Vagina (tissue), 2 donors: Measurements from ENCODE around the gene SLC23A2. TPM values are rescaled to one million over a fixed set of nuclear protein-coding genes. Genes with fewer than 3 reads are reported as not detected.
A peak's percentile ranks its signal among the peaks of the same experiment; 100 is the strongest.

Experiments used
- DNase-seq, 2 donors: peaks; one replicate each; pipeline ENCODE4 v3.0.0-alpha.2; 2017; ENCODE audit errors: extremely low spot score in 2 of 2
- H3K27ac ChIP-seq: fragments of 200-600 bp; sonication (generic); one replicate; pipeline ENCODE4 v1.5.1; 2019
- H3K27me3 ChIP-seq: fragments of 200-600 bp; sonication (generic); one replicate; pipeline ENCODE4 v1.5.1; 2019
- H3K36me3 ChIP-seq, 2 donors: fragments of 200-600 bp; sonication (generic); one replicate each; pipeline ENCODE4 v1.5.1; 2017 to 2019
- H3K4me1 ChIP-seq: fragments of 200-600 bp; sonication (generic); one replicate; pipeline ENCODE4 v1.5.1; 2019
- H3K4me3 ChIP-seq, 2 donors: fragments of 200-600 bp; sonication (generic); 1 replicate in 1 of 2; 2 replicates in 1 of 2; pipeline ENCODE4 v1.5.1; 2016 to 2019
- H3K9me3 ChIP-seq: fragments of 200-600 bp; sonication (generic); one replicate; pipeline ENCODE4 v1.5.1; 2019
- POLR2A ChIP-seq, 2 donors: fragments of 450-650 bp; IDR thresholded peaks; one replicate each; pipeline ENCODE4 v1.6.1; 2017; ENCODE audit warnings: antibody characterized with exemption in 2 of 2, mild to moderate bottlenecking in 2 of 2, moderate library complexity in 2 of 2
- POLR2AphosphoS5 ChIP-seq, 2 donors: sonication (generic); formaldehyde crosslinking; IDR thresholded peaks; one replicate each; pipeline ENCODE4 v1.9.0; 2017; ENCODE audit warnings: antibody characterized with exemption in 2 of 2, mild to moderate bottlenecking in 2 of 2, low read depth in 1 of 2; ENCODE audit not compliant: insufficient read depth in 1 of 2
- intact Hi-C: fragments of 100-400 bp; cut with DNase I; formaldehyde crosslinking; loops from one replicate; pipeline ENCODE4 v1.15.1; 2023
- total RNA-seq: library from RNA; depleted of rRNA; stranded (reverse); fragments of >200 nt; gene quantifications from one replicate; pipeline ENCODE4 v1.2.3, GENCODE V29; 2016
- TF ChIP-seq, protein P1 (sequence below), 3 experiments: fragments of 450-650 bp in 2 of 3; fragments of 200-600 bp in 1 of 3; sonication (generic) in 1 of 3; IDR thresholded peaks; one replicate each; pipeline ENCODE4 v1.5.1; 2017 to 2019; ENCODE audit warnings: antibody characterized with exemption in 3 of 3, mild to moderate bottlenecking in 2 of 3, moderate library complexity in 2 of 3

The SLC23A2 gene
- total RNA-seq, 1 donor from 2014 or later: 14.7 TPM

DNA sequence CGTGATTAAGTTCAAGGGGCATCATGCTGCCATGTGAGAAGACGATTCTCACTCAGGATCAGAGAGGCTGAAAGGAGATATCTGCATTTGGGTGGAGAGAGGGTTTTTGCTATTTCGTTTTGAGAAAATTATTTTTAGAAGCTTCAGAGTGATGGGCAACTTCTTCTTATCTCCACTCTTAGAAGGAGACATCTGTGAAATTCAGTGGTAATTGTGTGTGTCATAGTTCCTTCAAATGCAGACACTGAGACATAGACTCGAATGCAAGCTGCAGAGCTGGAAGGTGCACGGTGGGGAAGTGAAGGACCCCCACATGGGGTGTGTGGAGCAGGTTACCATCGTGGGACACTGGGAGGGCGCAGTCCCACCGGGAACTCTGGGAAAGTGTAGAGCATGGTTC, 162.8 kb downstream of the SLC23A2 start:
- H3K27ac ChIP-seq: no peak overlapping the region
- H3K9me3 ChIP-seq: no peaks in the 10 kb centered on the region
- peaks cover 17% of the 10 kb centered on the region for H3K4me1 ChIP-seq
- intact Hi-C loops: no loop called here
- H3K4me3 ChIP-seq: no peak overlapping the region
- no peak for DNase-seq
- no peak for TF ChIP-seq POLR2A (IDR thresholded peaks at IDR 0.05)
- TF ChIP-seq, protein P1, sequence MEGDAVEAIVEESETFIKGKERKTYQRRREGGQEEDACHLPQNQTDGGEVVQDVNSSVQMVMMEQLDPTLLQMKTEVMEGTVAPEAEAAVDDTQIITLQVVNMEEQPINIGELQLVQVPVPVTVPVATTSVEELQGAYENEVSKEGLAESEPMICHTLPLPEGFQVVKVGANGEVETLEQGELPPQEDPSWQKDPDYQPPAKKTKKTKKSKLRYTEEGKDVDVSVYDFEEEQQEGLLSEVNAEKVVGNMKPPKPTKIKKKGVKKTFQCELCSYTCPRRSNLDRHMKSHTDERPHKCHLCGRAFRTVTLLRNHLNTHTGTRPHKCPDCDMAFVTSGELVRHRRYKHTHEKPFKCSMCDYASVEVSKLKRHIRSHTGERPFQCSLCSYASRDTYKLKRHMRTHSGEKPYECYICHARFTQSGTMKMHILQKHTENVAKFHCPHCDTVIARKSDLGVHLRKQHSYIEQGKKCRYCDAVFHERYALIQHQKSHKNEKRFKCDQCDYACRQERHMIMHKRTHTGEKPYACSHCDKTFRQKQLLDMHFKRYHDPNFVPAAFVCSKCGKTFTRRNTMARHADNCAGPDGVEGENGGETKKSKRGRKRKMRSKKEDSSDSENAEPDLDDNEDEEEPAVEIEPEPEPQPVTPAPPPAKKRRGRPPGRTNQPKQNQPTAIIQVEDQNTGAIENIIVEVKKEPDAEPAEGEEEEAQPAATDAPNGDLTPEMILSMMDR (IDR thresholded peaks at IDR 0.05): no peak
- TF ChIP-seq POLR2AphosphoS5 (IDR thresholded peaks at IDR 0.05; ENCODE audit: insufficient read depth in 1 of 2, low read depth in 1 of 2): no peak
- no peaks in the 10 kb centered on the region for H3K27me3 ChIP-seq
- H3K36me3 ChIP-seq: no peaks in the 10 kb centered on the region

DNA sequence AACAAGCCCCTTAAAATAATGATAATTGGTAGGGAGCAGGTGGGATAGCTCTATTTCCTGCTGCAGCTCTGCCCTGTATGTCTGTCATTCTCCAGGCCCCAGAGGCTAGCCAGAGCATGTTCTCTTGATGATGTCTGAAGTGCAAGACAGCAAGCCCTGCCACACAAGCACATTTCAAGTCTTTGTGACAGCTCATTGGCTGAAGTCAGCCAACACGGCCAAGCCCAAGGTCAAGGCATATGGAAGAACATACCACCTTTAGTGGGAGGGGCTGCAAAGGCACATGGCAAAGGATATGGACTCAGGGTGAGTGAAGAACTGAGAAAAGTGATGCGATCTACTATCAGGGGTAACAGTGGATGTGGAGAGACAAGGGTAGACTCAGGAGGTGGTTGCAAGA, 163.6 kb downstream of the SLC23A2 start:
- no peaks in the 10 kb centered on the region for H3K9me3 ChIP-seq
- intact Hi-C loops: no loop called here
- peaks cover 17% of the 10 kb centered on the region for H3K4me1 ChIP-seq
- no peaks in the 10 kb centered on the region for H3K36me3 ChIP-seq
- TF ChIP-seq, protein P1 (IDR thresholded peaks at IDR 0.05): no peak
- no peak for TF ChIP-seq POLR2A (IDR thresholded peaks at IDR 0.05)
- no peak for TF ChIP-seq POLR2AphosphoS5 (IDR thresholded peaks at IDR 0.05; ENCODE audit: insufficient read depth in 1 of 2, low read depth in 1 of 2)
- DNase-seq: peak in 1 of 2 donors; percentile 70
- no peak overlapping the region for H3K4me3 ChIP-seq
- no peaks in the 10 kb centered on the region for H3K27me3 ChIP-seq
- H3K27ac ChIP-seq: no peak overlapping the region

DNA sequence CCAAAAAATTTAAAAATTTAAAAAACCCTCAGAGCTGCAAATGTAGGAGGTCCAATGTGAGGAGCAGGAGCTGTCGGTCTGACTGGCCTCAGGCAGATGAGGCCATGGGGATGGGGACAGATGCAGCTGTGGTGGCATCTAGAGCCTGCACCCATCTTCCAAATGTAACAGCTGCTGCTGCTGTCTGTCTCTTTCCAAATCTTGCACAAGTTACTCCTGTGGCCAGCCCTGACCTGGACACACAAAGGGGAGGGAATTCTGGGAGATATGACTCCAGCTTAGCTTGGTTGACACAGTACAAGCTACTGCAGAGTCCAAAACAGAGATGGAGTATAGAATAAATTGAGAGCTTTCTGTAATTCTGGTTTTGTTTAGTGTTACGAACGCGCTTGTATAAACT, 164.4 kb downstream of the SLC23A2 start:
- DNase-seq: peak in 1 of 2 donors; percentile 87
- peak overlapping the region; percentile 69 for H3K27ac ChIP-seq

DNA sequence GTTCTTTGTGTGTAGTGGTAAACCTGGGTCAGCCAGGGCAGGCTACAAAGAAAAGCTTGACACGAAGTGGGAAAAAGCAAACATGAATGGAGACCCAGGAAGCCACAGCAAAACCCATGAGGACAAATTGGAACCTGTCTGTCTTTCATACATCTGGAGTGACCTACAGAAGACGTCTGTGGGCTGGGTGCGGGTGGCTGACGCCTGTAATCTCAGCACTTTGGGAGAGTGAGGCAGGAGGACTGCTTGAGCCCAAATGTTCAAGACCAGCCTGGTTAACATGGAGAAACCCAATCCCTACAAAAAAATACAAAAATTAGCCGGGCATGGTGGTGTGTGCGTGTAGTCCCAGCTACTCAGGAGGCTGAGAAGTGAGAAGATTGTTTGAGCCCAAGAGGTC, 164.8 kb downstream of the SLC23A2 start:
- Histone ChIP-seq H3K27me3 (no peaks in the 10 kb centered on the region), H3K4me3 (no peak overlapping the region), H3K36me3 (no peaks in the 10 kb centered on the region), H3K9me3 (no peaks in the 10 kb centered on the region), H3K27ac (peak overlapping the region; percentile 69), H3K4me1 (peaks cover 17% of the 10 kb centered on the region)
- DNase-seq: peak in 1 of 2 donors; percentile 76
- TF ChIP-seq POLR2A (IDR thresholded peaks at IDR 0.05) (no peak), POLR2AphosphoS5 (IDR thresholded peaks at IDR 0.05; ENCODE audit: insufficient read depth in 1 of 2, low read depth in 1 of 2) (no peak)
- intact Hi-C loops: no loop called here

More for the DNA sequence above, 164.4 kb downstream of the SLC23A2 start:
- no peak for TF ChIP-seq POLR2AphosphoS5 (IDR thresholded peaks at IDR 0.05; ENCODE audit: insufficient read depth in 1 of 2, low read depth in 1 of 2)
- no peak for TF ChIP-seq POLR2A (IDR thresholded peaks at IDR 0.05)
- TF ChIP-seq, protein P1 (IDR thresholded peaks at IDR 0.05): no peak
- intact Hi-C loops: no loop called here
- Histone ChIP-seq H3K27me3 (no peaks in the 10 kb centered on the region), H3K36me3 (no peaks in the 10 kb centered on the region), H3K9me3 (no peaks in the 10 kb centered on the region), H3K4me1 (peaks cover 17% of the 10 kb centered on the region), H3K4me3 (no peak overlapping the region)

DNA sequence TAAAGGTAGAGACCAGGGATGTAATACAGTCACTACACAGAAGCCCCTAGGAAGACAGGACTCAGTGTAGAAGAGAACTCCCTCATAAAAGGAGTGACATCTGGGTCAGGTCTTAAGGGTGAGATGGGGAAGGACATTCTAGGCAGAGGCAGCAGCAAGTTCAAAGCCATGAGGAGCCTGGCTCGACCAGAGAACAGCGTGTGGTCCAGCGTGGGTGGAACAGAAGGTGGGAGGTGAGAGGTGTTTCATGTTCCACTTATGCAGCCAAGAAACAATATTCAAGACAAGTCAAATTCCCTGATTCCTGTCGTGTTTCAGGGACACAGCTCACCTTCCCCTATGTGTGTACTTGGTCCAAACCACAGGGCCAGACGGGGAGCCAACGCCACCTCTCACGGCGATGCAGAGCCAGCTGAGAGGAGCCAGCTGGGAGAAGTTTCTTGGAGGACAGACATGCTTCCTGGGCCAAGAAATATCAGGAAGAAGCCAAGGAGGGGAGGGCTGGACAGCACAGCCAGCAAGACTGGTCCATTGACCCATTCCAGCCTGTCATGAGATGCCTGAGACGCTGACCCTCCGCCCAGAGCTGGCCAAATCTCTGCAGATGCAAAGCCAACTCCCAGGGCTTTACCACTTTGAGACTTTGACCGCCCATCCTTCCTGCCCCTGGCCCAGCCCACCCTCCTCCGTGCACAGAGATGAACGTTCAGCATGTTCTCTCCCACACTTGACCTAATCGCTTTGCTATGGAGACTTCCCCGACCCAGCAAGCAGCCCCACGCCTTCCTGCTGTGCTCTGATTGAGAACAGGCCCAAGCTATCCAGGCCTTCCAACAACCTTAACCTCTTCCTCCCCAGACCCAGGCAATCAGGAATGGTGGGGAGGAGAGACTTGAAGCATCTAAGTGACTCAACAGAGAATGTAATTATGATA, 165.8 kb downstream of the SLC23A2 start:
- H3K36me3 ChIP-seq: no peaks in the 10 kb centered on the region
- H3K27ac ChIP-seq: peak overlapping the region; percentile 69
- no peak overlapping the region for H3K4me3 ChIP-seq
- peaks cover 17% of the 10 kb centered on the region for H3K4me1 ChIP-seq
- DNase-seq: peak in 1 of 2 donors; percentile 92
- H3K27me3 ChIP-seq: no peaks in the 10 kb centered on the region
- no peaks in the 10 kb centered on the region for H3K9me3 ChIP-seq
- peak; percentile 21 to 73 for TF ChIP-seq POLR2AphosphoS5 (IDR thresholded peaks at IDR 0.05; ENCODE audit: insufficient read depth in 1 of 2, low read depth in 1 of 2)
- TF ChIP-seq, protein P1 (IDR thresholded peaks at IDR 0.05): no peak
- no peak for TF ChIP-seq POLR2A (IDR thresholded peaks at IDR 0.05)
- intact Hi-C loops: no loop called here
